ENCODE data around the gene ADARB2.

DNA sequence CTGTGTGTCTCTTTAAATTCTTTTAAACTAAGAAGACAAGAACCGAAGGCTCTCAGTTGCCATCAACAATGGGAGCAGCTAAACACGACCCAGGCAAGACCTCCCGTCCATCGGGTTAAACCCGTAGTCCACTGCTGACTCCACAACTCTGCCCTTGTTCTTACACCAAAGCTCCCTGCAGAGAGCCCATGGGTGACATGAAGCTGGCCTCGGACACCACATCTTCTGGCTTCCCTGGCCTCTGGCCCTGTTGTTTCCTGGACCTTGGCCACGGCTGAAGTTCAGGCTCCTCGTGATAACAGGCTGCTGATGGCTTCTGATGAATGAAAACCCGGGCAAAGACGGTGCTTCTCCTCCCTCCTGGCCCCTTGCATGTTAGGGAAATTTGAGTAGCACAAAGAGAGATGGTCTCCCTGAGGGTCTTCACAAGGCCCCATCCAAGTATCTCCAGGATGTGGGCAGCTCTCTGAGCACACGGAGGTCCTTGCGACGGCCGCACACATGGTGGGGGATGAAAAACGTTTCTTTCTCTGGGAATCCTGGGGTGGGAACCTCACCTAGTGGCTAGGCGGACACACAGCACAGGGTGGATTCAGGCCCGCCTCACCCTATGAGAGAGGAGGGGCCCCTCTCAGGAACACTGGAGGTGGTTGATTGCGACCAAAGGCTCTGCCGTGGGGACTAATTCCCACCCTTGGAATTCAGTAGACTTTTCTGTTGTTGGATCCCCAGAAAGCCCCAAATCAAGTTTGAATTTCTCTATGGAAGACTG, 271.1 kb downstream of the ADARB2 start:
- no peak for TF ChIP-seq POLR2A (IDR thresholded peaks at IDR 0.05)
- TF ChIP-seq, protein P1, sequence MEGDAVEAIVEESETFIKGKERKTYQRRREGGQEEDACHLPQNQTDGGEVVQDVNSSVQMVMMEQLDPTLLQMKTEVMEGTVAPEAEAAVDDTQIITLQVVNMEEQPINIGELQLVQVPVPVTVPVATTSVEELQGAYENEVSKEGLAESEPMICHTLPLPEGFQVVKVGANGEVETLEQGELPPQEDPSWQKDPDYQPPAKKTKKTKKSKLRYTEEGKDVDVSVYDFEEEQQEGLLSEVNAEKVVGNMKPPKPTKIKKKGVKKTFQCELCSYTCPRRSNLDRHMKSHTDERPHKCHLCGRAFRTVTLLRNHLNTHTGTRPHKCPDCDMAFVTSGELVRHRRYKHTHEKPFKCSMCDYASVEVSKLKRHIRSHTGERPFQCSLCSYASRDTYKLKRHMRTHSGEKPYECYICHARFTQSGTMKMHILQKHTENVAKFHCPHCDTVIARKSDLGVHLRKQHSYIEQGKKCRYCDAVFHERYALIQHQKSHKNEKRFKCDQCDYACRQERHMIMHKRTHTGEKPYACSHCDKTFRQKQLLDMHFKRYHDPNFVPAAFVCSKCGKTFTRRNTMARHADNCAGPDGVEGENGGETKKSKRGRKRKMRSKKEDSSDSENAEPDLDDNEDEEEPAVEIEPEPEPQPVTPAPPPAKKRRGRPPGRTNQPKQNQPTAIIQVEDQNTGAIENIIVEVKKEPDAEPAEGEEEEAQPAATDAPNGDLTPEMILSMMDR (IDR thresholded peaks at IDR 0.05) = no peak

Measured in testis (tissue), 2 donors.